ENCODE measurements around the gene GPC1.

GPC1 gene

GRCh38 chr2:240461471-240462072 lies 26.1 kb downstream of the GPC1 start:
- DNase-seq (ENCODE audit: insufficient read length, low spot score) (no peak), FAIRE-seq (no peak)
- TF ChIP-seq POLR2A (IDR thresholded peaks at IDR 0.05; ENCODE audit: low read depth, low read length) (no peak), POU2F2 (IDR thresholded peaks at IDR 0.05; ENCODE audit: low read depth, low read length) (no peak)

GRCh38 chr2:240462073-240462706 lies 26.7 kb downstream of the GPC1 start:
- FAIRE-seq (no peak), DNase-seq (ENCODE audit: insufficient read length, low spot score) (no peak)
- TF ChIP-seq PAX5 (IDR thresholded peaks at IDR 0.05; ENCODE audit: insufficient read depth, low read length, severe bottlenecking) (no peak), POLR2A (IDR thresholded peaks at IDR 0.05; ENCODE audit: low read depth, low read length) (no peak), TAF1 (IDR thresholded peaks at IDR 0.05; ENCODE audit: low read depth, low read length) (no peak), POLR2AphosphoS5 (IDR thresholded peaks at IDR 0.05; ENCODE audit: low read depth, low read length) (no peak), SPI1 (IDR thresholded peaks at IDR 0.05; ENCODE audit: low read depth, low read length) (no peak), POU2F2 (IDR thresholded peaks at IDR 0.05; ENCODE audit: low read depth, low read length) (no peak)

GRCh38 chr2:240462707-240463273 lies 27.3 kb downstream of the GPC1 start:
- no peak for FAIRE-seq

GRCh38 chr2:240463274-240463865 lies 27.9 kb downstream of the GPC1 start:
- TF ChIP-seq POLR2A (IDR thresholded peaks at IDR 0.05; ENCODE audit: low read depth, low read length): no peak
- no peak for TF ChIP-seq TAF1 (IDR thresholded peaks at IDR 0.05; ENCODE audit: low read depth, low read length)
- no peak for TF ChIP-seq SPI1 (IDR thresholded peaks at IDR 0.05; ENCODE audit: low read depth, low read length)
- no peak for TF ChIP-seq POLR2AphosphoS5 (IDR thresholded peaks at IDR 0.05; ENCODE audit: low read depth, low read length)
- TF ChIP-seq PAX5 (IDR thresholded peaks at IDR 0.05; ENCODE audit: insufficient read depth, low read length, severe bottlenecking): no peak
- no peak for TF ChIP-seq POU2F2 (IDR thresholded peaks at IDR 0.05; ENCODE audit: low read depth, low read length)
- FAIRE-seq (no peak), DNase-seq (ENCODE audit: insufficient read length, low spot score) (no peak)

More at GRCh38 chr2:240462707-240463273, 27.3 kb downstream of the GPC1 start:
- no peak for DNase-seq (ENCODE audit: insufficient read length, low spot score)
- no peak for TF ChIP-seq POU2F2 (IDR thresholded peaks at IDR 0.05; ENCODE audit: low read depth, low read length)
- no peak for TF ChIP-seq POLR2A (IDR thresholded peaks at IDR 0.05; ENCODE audit: low read depth, low read length)
- TF ChIP-seq SPI1 (IDR thresholded peaks at IDR 0.05; ENCODE audit: low read depth, low read length): no peak
- TF ChIP-seq POLR2AphosphoS5 (IDR thresholded peaks at IDR 0.05; ENCODE audit: low read depth, low read length): no peak
- TF ChIP-seq PAX5 (IDR thresholded peaks at IDR 0.05; ENCODE audit: insufficient read depth, low read length, severe bottlenecking): no peak
- TF ChIP-seq TAF1 (IDR thresholded peaks at IDR 0.05; ENCODE audit: low read depth, low read length): no peak

GRCh38 chr2:240463866-240464481 lies 28.5 kb downstream of the GPC1 start:
- no peak for TF ChIP-seq PAX5 (IDR thresholded peaks at IDR 0.05; ENCODE audit: insufficient read depth, low read length, severe bottlenecking)
- no peak for TF ChIP-seq POU2F2 (IDR thresholded peaks at IDR 0.05; ENCODE audit: low read depth, low read length)
- no peak for TF ChIP-seq SPI1 (IDR thresholded peaks at IDR 0.05; ENCODE audit: low read depth, low read length)
- TF ChIP-seq POLR2A (IDR thresholded peaks at IDR 0.05; ENCODE audit: low read depth, low read length): no peak
- TF ChIP-seq TAF1 (IDR thresholded peaks at IDR 0.05; ENCODE audit: low read depth, low read length): no peak
- no peak for TF ChIP-seq POLR2AphosphoS5 (IDR thresholded peaks at IDR 0.05; ENCODE audit: low read depth, low read length)
- FAIRE-seq: peak; percentile 31

GRCh38 chr2:240464514-240465241 lies 29.2 kb downstream of the GPC1 start:
- DNase-seq (ENCODE audit: insufficient read length, low spot score) (no peak), FAIRE-seq (no peak)
- TF ChIP-seq POLR2AphosphoS5 (IDR thresholded peaks at IDR 0.05; ENCODE audit: low read depth, low read length) (no peak), PAX5 (IDR thresholded peaks at IDR 0.05; ENCODE audit: insufficient read depth, low read length, severe bottlenecking) (no peak)

More at GRCh38 chr2:240463866-240464481, 28.5 kb downstream of the GPC1 start:
- DNase-seq (ENCODE audit: insufficient read length, low spot score): no peak

- no peak for TF ChIP-seq POLR2A (IDR thresholded peaks at IDR 0.05; ENCODE audit: low read depth, low read length)
- TF ChIP-seq PAX5 (IDR thresholded peaks at IDR 0.05; ENCODE audit: insufficient read depth, low read length, severe bottlenecking): no peak
- no peak for TF ChIP-seq POU2F2 (IDR thresholded peaks at IDR 0.05; ENCODE audit: low read depth, low read length)
- no peak for TF ChIP-seq TAF1 (IDR thresholded peaks at IDR 0.05; ENCODE audit: low read depth, low read length)
- FAIRE-seq: no peak
These were observed 29.9 kb downstream of the GPC1 start for GRCh38 chr2:240465268-240465764.

GRCh38 chr2:240465765-240466578 lies 30.5 kb downstream of the GPC1 start:
- no peak for DNase-seq (ENCODE audit: insufficient read length, low spot score)
- no peak for FAIRE-seq
- TF ChIP-seq POLR2AphosphoS5 (IDR thresholded peaks at IDR 0.05; ENCODE audit: low read depth, low read length) (no peak), SPI1 (IDR thresholded peaks at IDR 0.05; ENCODE audit: low read depth, low read length) (no peak), POLR2A (IDR thresholded peaks at IDR 0.05; ENCODE audit: low read depth, low read length) (no peak), POU2F2 (IDR thresholded peaks at IDR 0.05; ENCODE audit: low read depth, low read length) (no peak), PAX5 (IDR thresholded peaks at IDR 0.05; ENCODE audit: insufficient read depth, low read length, severe bottlenecking) (no peak), TAF1 (IDR thresholded peaks at IDR 0.05; ENCODE audit: low read depth, low read length) (no peak)

More at GRCh38 chr2:240465268-240465764, 29.9 kb downstream of the GPC1 start:
- no peak for DNase-seq (ENCODE audit: insufficient read length, low spot score)

Data from GM12891 (cell line).